ENCODE measurements around the gene DNAJC24. TPM values are rescaled to one million over a fixed set of nuclear protein-coding genes. Genes with fewer than 3 reads are reported as not detected.

Gene DNAJC24
- total RNA-seq, 2 experiments from 2014 or later: 12.6 to 13.0 TPM

- ChIA-PET POLR2A (no interaction called here), CTCF (interaction anchor here (0.7 kb wide), 1 partner anchor 594 kb away, joined by 3 read pairs; no protein-coding TSS in a partner anchor)
- no peak for TF ChIP-seq CTCF (IDR thresholded peaks at IDR 0.05)
- Mint-ChIP-seq H3K36me3 (ENCODE audit: low read depth) (peaks cover 15% of the 10 kb centered on the region), H3K27ac (no peak overlapping the region), H3K27me3 (no peaks in the 10 kb centered on the region), H3K4me1 (ENCODE audit: low read depth) (peaks cover 5% of the 10 kb centered on the region), H3K9me3 (no peaks in the 10 kb centered on the region), H3K4me3 (no peak overlapping the region)
- intact Hi-C loops (cut with micrococcal nuclease): no loop called here
- ATAC-seq: no peak
- DNase-seq: no peak
These were observed 43.3 kb downstream of the DNAJC24 start for GRCh38 chr11:31412946-31413345.

- Mint-ChIP-seq H3K9me3 (no peaks in the 10 kb centered on the region), H3K36me3 (ENCODE audit: low read depth) (peaks cover 11% of the 10 kb centered on the region), H3K27ac (no peak overlapping the region), H3K27me3 (no peaks in the 10 kb centered on the region), H3K4me3 (no peak overlapping the region), H3K4me1 (ENCODE audit: low read depth) (no peaks in the 10 kb centered on the region)
- DNase-seq (no peak), ATAC-seq (no peak)
- no peak for TF ChIP-seq CTCF (IDR thresholded peaks at IDR 0.05)
- ChIA-PET CTCF (no interaction called here), POLR2A (no interaction called here)
- intact Hi-C loops (cut with micrococcal nuclease): no loop called here
These were observed 44.7 kb downstream of the DNAJC24 start for GRCh38 chr11:31414338-31414737.

GRCh38 chr11:31415435-31415834, 45.8 kb downstream of the DNAJC24 start:
- Mint-ChIP-seq H3K27me3 (no peaks in the 10 kb centered on the region), H3K4me1 (ENCODE audit: low read depth) (no peaks in the 10 kb centered on the region), H3K27ac (no peak overlapping the region), H3K9me3 (no peaks in the 10 kb centered on the region), H3K36me3 (ENCODE audit: low read depth) (peaks cover 11% of the 10 kb centered on the region), H3K4me3 (no peak overlapping the region)
- TF ChIP-seq CTCF (IDR thresholded peaks at IDR 0.05): no peak
- ATAC-seq (no peak), DNase-seq (no peak)
- POLR2A ChIA-PET: interaction anchor here (0.6 kb wide), 1 partner anchor 455 kb away, joined by 3 read pairs; no protein-coding TSS in a partner anchor
- CTCF ChIA-PET: no interaction called here
- intact Hi-C loops (cut with micrococcal nuclease): no loop called here

- no peak for TF ChIP-seq CTCF (IDR thresholded peaks at IDR 0.05)
These were observed 47.7 kb downstream of the DNAJC24 start for GRCh38 chr11:31417357-31417756.

GRCh38 chr11:31417816-31418215, 48.2 kb downstream of the DNAJC24 start:
- POLR2A ChIA-PET: no interaction called here
- DNase-seq (no peak), ATAC-seq (no peak)
- Mint-ChIP-seq H3K36me3 (ENCODE audit: low read depth) (peaks cover 7% of the 10 kb centered on the region), H3K27ac (no peak overlapping the region), H3K4me1 (ENCODE audit: low read depth) (no peaks in the 10 kb centered on the region), H3K4me3 (no peak overlapping the region), H3K27me3 (no peaks in the 10 kb centered on the region), H3K9me3 (no peaks in the 10 kb centered on the region)
- intact Hi-C loops (cut with micrococcal nuclease): no loop called here
- TF ChIP-seq CTCF (IDR thresholded peaks at IDR 0.05): no peak
- CTCF ChIA-PET: interaction anchor here (1.3 to 1.6 kb wide), 3 partner anchors 21 to 541 kb away, joined by 3 to 4 read pairs (median 3); no protein-coding TSS in a partner anchor

More at GRCh38 chr11:31417357-31417756, 47.7 kb downstream of the DNAJC24 start:
- H3K4me3 Mint-ChIP-seq: no peak overlapping the region
- intact Hi-C loops (cut with micrococcal nuclease): no loop called here
- peaks cover 7% of the 10 kb centered on the region for H3K36me3 Mint-ChIP-seq (ENCODE audit: low read depth)
- CTCF ChIA-PET: interaction anchor here (1.2 to 1.6 kb wide), 3 partner anchors 14 to 541 kb away, joined by 3 to 4 read pairs (median 3); no protein-coding TSS in a partner anchor
- no peaks in the 10 kb centered on the region for H3K9me3 Mint-ChIP-seq
- H3K4me1 Mint-ChIP-seq (ENCODE audit: low read depth): no peaks in the 10 kb centered on the region
- DNase-seq (no peak), ATAC-seq (no peak)
- no peaks in the 10 kb centered on the region for H3K27me3 Mint-ChIP-seq
- no peak overlapping the region for H3K27ac Mint-ChIP-seq
- POLR2A ChIA-PET: no interaction called here

Measured in activated CD8-positive, alpha-beta T cell treated with anti-CD3 and anti-CD28 coated beads for 36 hours (primary cell).